H9 (cell line): ENCODE measurements around the gene CFP. TPM values are rescaled to one million over a fixed set of nuclear protein-coding genes. Genes with fewer than 3 reads are reported as not detected.

ENCODE experiments used
- DNase-seq: peaks from one replicate; pipeline ENCODE4 v3.0.0-alpha.2; 2017
- H2AFZ ChIP-seq: one replicate; pipeline ENCODE4 v1.6.1; 2013; ENCODE audit warnings: mild to moderate bottlenecking, low read length, control low read depth, moderate library complexity
- H2AK5ac ChIP-seq: 2 replicates; pipeline ENCODE4 v1.6.1; 2013; ENCODE audit warnings: low read length, control low read depth, mixed read lengths; ENCODE audit not compliant: insufficient read length
- H2BK120ac ChIP-seq: one replicate; pipeline ENCODE4 v1.6.1; 2013; ENCODE audit warnings: low read depth, mild to moderate bottlenecking, low read length, control low read depth, inconsistent platforms; ENCODE audit not compliant: poor library complexity, severe bottlenecking
- H2BK12ac ChIP-seq: 2 replicates; pipeline ENCODE4 v1.6.1; 2013; ENCODE audit warnings: low read length, control low read depth, mixed read lengths, low read depth; ENCODE audit not compliant: insufficient read length
- H2BK15ac ChIP-seq: 2 replicates; pipeline ENCODE4 v1.6.1; 2013; ENCODE audit warnings: low read depth, low read length, control low read depth
- H2BK20ac ChIP-seq: one replicate; pipeline ENCODE4 v1.6.1; 2013; ENCODE audit warnings: low read depth, mild to moderate bottlenecking, low read length, control low read depth, inconsistent platforms; ENCODE audit not compliant: poor library complexity, severe bottlenecking
- H2BK5ac ChIP-seq: 2 replicates; pipeline ENCODE4 v1.6.1; 2013; ENCODE audit warnings: low read length, control low read depth, mixed read lengths; ENCODE audit not compliant: insufficient read length
- H3K14ac ChIP-seq: 2 replicates; pipeline ENCODE4 v1.6.1; 2013; ENCODE audit warnings: low read length, control low read depth; ENCODE audit not compliant: insufficient read depth
- H3K18ac ChIP-seq: 2 replicates; pipeline ENCODE4 v1.6.1; 2013; ENCODE audit warnings: low read depth, mild to moderate bottlenecking, mixed read lengths, low read length, control low read depth; ENCODE audit not compliant: insufficient read length
- H3K23ac ChIP-seq: 2 replicates; pipeline ENCODE4 v1.6.1; 2013; ENCODE audit warnings: low read length, control low read depth, mixed read lengths, low read depth; ENCODE audit not compliant: insufficient read length
- H3K23me2 ChIP-seq: 2 replicates; pipeline ENCODE4 v1.6.1; 2013; ENCODE audit warnings: low read depth, mild to moderate bottlenecking, mixed read lengths, low read length, control low read depth; ENCODE audit not compliant: insufficient read length, poor library complexity, severe bottlenecking
- H3K27ac ChIP-seq: 2 replicates; pipeline ENCODE4 v1.5.1; 2013; ENCODE audit warnings: low read length, control low read depth, mixed read lengths, low read depth; ENCODE audit not compliant: insufficient read length
- H3K27me3 ChIP-seq: 2 replicates; pipeline ENCODE4 v1.6.1; 2013; ENCODE audit warnings: low read length, control low read depth, inconsistent platforms; ENCODE audit not compliant: insufficient read depth
- H3K4ac ChIP-seq: 2 replicates; pipeline ENCODE4 v1.6.1; 2013; ENCODE audit warnings: low read depth, mild to moderate bottlenecking, control low read depth, inconsistent platforms, low read length, moderate library complexity
- H3K4me1 ChIP-seq: 2 replicates; pipeline ENCODE4 v1.6.1; 2013; ENCODE audit warnings: low read length, control low read depth, inconsistent platforms; ENCODE audit not compliant: insufficient read depth
- H3K4me2 ChIP-seq: 2 replicates; pipeline ENCODE4 v1.6.1; 2013; ENCODE audit warnings: low read length, control low read depth, mixed read lengths; ENCODE audit not compliant: insufficient read length, insufficient read depth
- H3K56ac ChIP-seq: 2 replicates; pipeline ENCODE4 v1.6.1; 2013; ENCODE audit warnings: low read depth, mild to moderate bottlenecking, mixed read lengths, low read length, control low read depth; ENCODE audit not compliant: insufficient read length
- H3K79me1 ChIP-seq: 2 replicates; pipeline ENCODE4 v1.6.1; 2013; ENCODE audit warnings: low read depth, mild to moderate bottlenecking, moderate library complexity, low read length, control low read depth, inconsistent platforms; ENCODE audit not compliant: insufficient read depth, poor library complexity, severe bottlenecking
- H3K79me2 ChIP-seq: 2 replicates; pipeline ENCODE4 v1.6.1; 2013; ENCODE audit warnings: low read length, control low read depth, inconsistent platforms; ENCODE audit not compliant: insufficient read depth
- H3K9ac ChIP-seq: 2 replicates; pipeline ENCODE4 v1.6.1; 2013; ENCODE audit warnings: low read length, control low read depth, mixed read lengths; ENCODE audit not compliant: insufficient read length; ENCODE audit errors: extremely low read depth
- H3K9me3 ChIP-seq: one replicate; pipeline ENCODE4 v1.6.1; 2013; ENCODE audit warnings: low read depth, low read length, inconsistent platforms; ENCODE audit not compliant: control insufficient read depth
- H3T11ph ChIP-seq: one replicate; pipeline ENCODE4 v1.6.1; 2013; ENCODE audit warnings: mild to moderate bottlenecking, low read length, control low read depth, inconsistent platforms
- H4K20me1 ChIP-seq: one replicate; pipeline ENCODE4 v1.6.1; 2013; ENCODE audit not compliant: control insufficient read depth, insufficient read length, insufficient read depth
- H4K5ac ChIP-seq: 2 replicates; pipeline ENCODE4 v1.6.1; 2013; ENCODE audit warnings: low read depth, mild to moderate bottlenecking, mixed read lengths, low read length, control low read depth; ENCODE audit not compliant: insufficient read length
- H4K8ac ChIP-seq: replicated peaks from 2 replicates; pipeline ENCODE4 v1.6.1; 2013; ENCODE audit warnings: low read length, control low read depth, mixed read lengths, low read depth; ENCODE audit not compliant: insufficient read length
- H4K91ac ChIP-seq: 2 replicates; pipeline ENCODE4 v1.6.1; 2013; ENCODE audit warnings: low read depth, mild to moderate bottlenecking, moderate library complexity, mixed read lengths, low read length, control low read depth; ENCODE audit not compliant: insufficient read length
- H3K27ac Mint-ChIP-seq, 3 experiments: 2 replicates in 2 of 3; 3 replicates in 1 of 3; pipeline ENCODE4 v1.8.0; 2020 to 2021; ENCODE audit warnings: mixed read lengths in 3 of 3, mild to moderate bottlenecking in 1 of 3, moderate library complexity in 1 of 3
- H3K27me3 Mint-ChIP-seq: 2 replicates; pipeline ENCODE4 v1.8.0; 2021; ENCODE audit warnings: low read depth, mild to moderate bottlenecking, moderate library complexity, mixed read lengths
- H3K36me3 Mint-ChIP-seq, 3 experiments: 2 replicates in 2 of 3; 3 replicates in 1 of 3; pipeline ENCODE4 v1.8.0; 2020 to 2021; ENCODE audit warnings: low read depth in 3 of 3, mixed read lengths in 3 of 3; ENCODE audit not compliant: insufficient read depth in 1 of 3
- H3K4me1 Mint-ChIP-seq, 2 experiments: 2 replicates each; pipeline ENCODE4 v1.8.0; 2020; ENCODE audit warnings: mixed read lengths in 2 of 2
- H3K4me3 Mint-ChIP-seq, 2 experiments: 2 replicates in 1 of 2; 3 replicates in 1 of 2; pipeline ENCODE4 v1.8.0; 2020 to 2021; ENCODE audit warnings: mild to moderate bottlenecking in 2 of 2, mixed read lengths in 2 of 2, moderate library complexity in 1 of 2
- H3K9me3 Mint-ChIP-seq, 2 experiments: 2 replicates in 1 of 2; 3 replicates in 1 of 2; pipeline ENCODE4 v1.8.0; 2020; ENCODE audit warnings: mild to moderate bottlenecking in 2 of 2, mixed read lengths in 2 of 2, moderate library complexity in 1 of 2
- WGBS: extraction: QIAGEN DNeasy Blood & Tissue Kit; methylation state at CpG from one replicate; pipeline ENCODE4 v1.1.7; 2013; ENCODE audit warnings: missing lambda C conversion rate, low lambda C conversion rate, mixed read lengths; ENCODE audit not compliant: insufficient read length; ENCODE audit errors: extremely low coverage; 5-methylcytosine and 5-hydroxymethylcytosine counted together
- total RNA-seq: library from RNA; stranded (reverse); gene quantifications from 2 replicates; pipeline ENCODE4 v1.2.1, GENCODE V29; 2021
- TF ChIP-seq, protein P1 (sequence below): fragments of 200-600 bp; sonication (generic); conservative IDR thresholded peaks from 3 replicates; pipeline ENCODE4 v1.8.0; 2021; ENCODE audit warnings: antibody characterized with exemption, mild to moderate bottlenecking

CFP gene
- total RNA-seq, 1 experiment from 2014 or later = 2.3 TPM

DNA sequence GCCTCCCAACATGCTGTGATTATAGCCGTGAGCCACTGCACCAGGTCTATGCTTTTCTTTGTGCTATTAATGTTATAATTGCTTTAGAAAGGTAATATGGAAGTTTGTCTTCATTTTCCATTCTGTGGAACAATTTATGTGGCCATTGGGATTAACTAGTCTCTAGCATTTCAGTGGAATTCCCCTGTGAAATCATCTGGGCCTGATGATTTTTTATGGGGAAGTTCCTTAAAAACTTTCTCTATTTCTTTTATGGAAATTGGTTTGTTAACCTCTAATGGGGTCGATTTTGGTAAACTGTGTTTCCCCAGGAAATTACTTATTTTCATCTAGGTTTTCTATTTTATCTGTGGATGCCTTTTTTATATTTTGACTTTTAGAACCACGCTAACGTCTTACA is 36.2 kb downstream of the CFP start:
- Histone ChIP-seq H2BK15ac (no peak overlapping the region), H2AK5ac (no peak overlapping the region), H2AFZ (no peak overlapping the region), H3K23ac (no peak overlapping the region), H3K27ac (no peak overlapping the region), H4K91ac (no peak overlapping the region), H2BK12ac (no peak overlapping the region), H3K23me2 (no peaks in the 10 kb centered on the region), H3K4me2 (no peak overlapping the region), H3K14ac (no peak overlapping the region), H4K5ac (no peak overlapping the region), H2BK5ac (no peak overlapping the region), H3K27me3 (no peaks in the 10 kb centered on the region), H4K20me1 (no peaks in the 10 kb centered on the region), H3K79me2 (no peaks in the 10 kb centered on the region), H3K56ac (no peak overlapping the region), H3K9ac (no peak overlapping the region), H3T11ph (no peak overlapping the region), H2BK120ac (no peak overlapping the region), H3K79me1 (no peaks in the 10 kb centered on the region), H3K18ac (no peak overlapping the region), H3K4me1 (no peaks in the 10 kb centered on the region), H3K9me3 (peaks cover 26% of the 10 kb centered on the region), H4K8ac (no peak overlapping the region), H3K4ac (no peak overlapping the region), H2BK20ac (no peak overlapping the region)
- H3K27ac Mint-ChIP-seq = no peak overlapping the region
- WGBS = no CpG with 5 or more reads among the region's 4 CpGs
- H3K27me3 Mint-ChIP-seq = no peaks in the 10 kb centered on the region
- H3K9me3 Mint-ChIP-seq = peaks cover 53 to 69% of the 10 kb centered on the region in 2 experiments
- TF ChIP-seq, protein P1, sequence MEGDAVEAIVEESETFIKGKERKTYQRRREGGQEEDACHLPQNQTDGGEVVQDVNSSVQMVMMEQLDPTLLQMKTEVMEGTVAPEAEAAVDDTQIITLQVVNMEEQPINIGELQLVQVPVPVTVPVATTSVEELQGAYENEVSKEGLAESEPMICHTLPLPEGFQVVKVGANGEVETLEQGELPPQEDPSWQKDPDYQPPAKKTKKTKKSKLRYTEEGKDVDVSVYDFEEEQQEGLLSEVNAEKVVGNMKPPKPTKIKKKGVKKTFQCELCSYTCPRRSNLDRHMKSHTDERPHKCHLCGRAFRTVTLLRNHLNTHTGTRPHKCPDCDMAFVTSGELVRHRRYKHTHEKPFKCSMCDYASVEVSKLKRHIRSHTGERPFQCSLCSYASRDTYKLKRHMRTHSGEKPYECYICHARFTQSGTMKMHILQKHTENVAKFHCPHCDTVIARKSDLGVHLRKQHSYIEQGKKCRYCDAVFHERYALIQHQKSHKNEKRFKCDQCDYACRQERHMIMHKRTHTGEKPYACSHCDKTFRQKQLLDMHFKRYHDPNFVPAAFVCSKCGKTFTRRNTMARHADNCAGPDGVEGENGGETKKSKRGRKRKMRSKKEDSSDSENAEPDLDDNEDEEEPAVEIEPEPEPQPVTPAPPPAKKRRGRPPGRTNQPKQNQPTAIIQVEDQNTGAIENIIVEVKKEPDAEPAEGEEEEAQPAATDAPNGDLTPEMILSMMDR = no peak
- H3K4me3 Mint-ChIP-seq = no peak overlapping the region
- DNase-seq = no peak
- H3K36me3 Mint-ChIP-seq = peaks cover 4 to 8% (median 7%) of the 10 kb centered on the region in 3 experiments; a peak in 5 of 7 replicates
- H3K4me1 Mint-ChIP-seq = no peaks in the 10 kb centered on the region; a peak in 1 of 4 replicates
